GM13977 (cell line): ENCODE measurements around the gene AS3MT.
A peak's percentile ranks its signal among the peaks of the same experiment; 100 is the strongest.

Experiments
- DNase-seq: peaks from one replicate; pipeline ENCODE4 v3.0.0; 2012; ENCODE audit warnings: low spot score
- in situ Hi-C: fragments of 300-500 bp; cut with MboI; formaldehyde crosslinking; loops from one replicate; pipeline ENCODE4 v1.12.0; 2022; ENCODE audit warnings: low sequenced_read_pairs, low pct_unique_long_range_greater_than_20kb, mixed read lengths, inconsistent platforms; ENCODE audit not compliant: unreplicated experiment
- TF ChIP-seq, protein P1 (sequence below): IDR thresholded peaks from 2 replicates; pipeline ENCODE4 v1.5.1; 2012; ENCODE audit warnings: mild to moderate bottlenecking, control low read depth; ENCODE audit not compliant: insufficient read depth; ENCODE audit errors: extremely low read depth, missing control alignments

AS3MT gene

GRCh38 chr10:102859911-102860310, 9.4 kb upstream of the AS3MT start:
- TF ChIP-seq, protein P1, sequence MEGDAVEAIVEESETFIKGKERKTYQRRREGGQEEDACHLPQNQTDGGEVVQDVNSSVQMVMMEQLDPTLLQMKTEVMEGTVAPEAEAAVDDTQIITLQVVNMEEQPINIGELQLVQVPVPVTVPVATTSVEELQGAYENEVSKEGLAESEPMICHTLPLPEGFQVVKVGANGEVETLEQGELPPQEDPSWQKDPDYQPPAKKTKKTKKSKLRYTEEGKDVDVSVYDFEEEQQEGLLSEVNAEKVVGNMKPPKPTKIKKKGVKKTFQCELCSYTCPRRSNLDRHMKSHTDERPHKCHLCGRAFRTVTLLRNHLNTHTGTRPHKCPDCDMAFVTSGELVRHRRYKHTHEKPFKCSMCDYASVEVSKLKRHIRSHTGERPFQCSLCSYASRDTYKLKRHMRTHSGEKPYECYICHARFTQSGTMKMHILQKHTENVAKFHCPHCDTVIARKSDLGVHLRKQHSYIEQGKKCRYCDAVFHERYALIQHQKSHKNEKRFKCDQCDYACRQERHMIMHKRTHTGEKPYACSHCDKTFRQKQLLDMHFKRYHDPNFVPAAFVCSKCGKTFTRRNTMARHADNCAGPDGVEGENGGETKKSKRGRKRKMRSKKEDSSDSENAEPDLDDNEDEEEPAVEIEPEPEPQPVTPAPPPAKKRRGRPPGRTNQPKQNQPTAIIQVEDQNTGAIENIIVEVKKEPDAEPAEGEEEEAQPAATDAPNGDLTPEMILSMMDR: no peak
- DNase-seq: no peak
- in situ Hi-C loops: no loop called here

GRCh38 chr10:102863660-102864059, 5.6 kb upstream of the AS3MT start:
- in situ Hi-C loops: no loop called here
- DNase-seq: no peak
- TF ChIP-seq, protein P1: no peak

- TF ChIP-seq, protein P1: no peak
- no peak for DNase-seq
- in situ Hi-C loops: no loop called here
These were observed 3.6 kb upstream of the AS3MT start for GRCh38 chr10:102865620-102866019.

- TF ChIP-seq, protein P1: no peak
- in situ Hi-C loops: no loop called here
- peak; percentile 14 for DNase-seq
These were observed 386 bp upstream of the AS3MT start for GRCh38 chr10:102868911-102869257.

- in situ Hi-C loops: no loop called here
- DNase-seq: no peak
- TF ChIP-seq, protein P1: no peak
These were observed 951 bp downstream of the AS3MT start for GRCh38 chr10:102870221-102870620.

GRCh38 chr10:102872163-102872562, 2.9 kb downstream of the AS3MT start:
- TF ChIP-seq, protein P1: no peak
- no peak for DNase-seq
- in situ Hi-C loops: no loop called here

- DNase-seq: no peak
- TF ChIP-seq, protein P1: no peak
- in situ Hi-C loops: no loop called here
These were observed 7.5 kb downstream of the AS3MT start for GRCh38 chr10:102876747-102877153.
